GM23338 (cell line): ENCODE data around the gene CTNNA1.

Experiments used
- CREB1 ChIP-seq: fragments of 250-450 bp; sonication (Bioruptor Pico); IDR thresholded peaks from 2 replicates; pipeline ENCODE4 v1.5.0; 2020; ENCODE audit warnings: low read depth, mild to moderate bottlenecking, moderate library complexity
- CTCF ChIP-seq, 2 experiments: fragments of 200-600 bp in 1 of 2; sonication (generic) in 1 of 2; conservative IDR thresholded peaks; 2 replicates each; pipeline versions ENCODE4 v1.5.1 to v1.6.1; 2016 to 2017; ENCODE audit warnings: antibody characterized with exemption in 2 of 2, low read depth in 2 of 2, mild to moderate bottlenecking in 2 of 2, moderate library complexity in 1 of 2
- EZH2 ChIP-seq: fragments of 200-600 bp; sonication (generic); IDR thresholded peaks from one replicate; pipeline ENCODE4 v1.8.0; 2017; ENCODE audit warnings: antibody characterized with exemption, mild to moderate bottlenecking, low read depth; ENCODE audit not compliant: unreplicated experiment
- EZH2phosphoT487 ChIP-seq: fragments of 200-600 bp; sonication (generic); IDR thresholded peaks from one replicate; pipeline ENCODE4 v1.8.1; 2018; ENCODE audit warnings: antibody characterized with exemption; ENCODE audit not compliant: unreplicated experiment
- POLR2AphosphoS5 ChIP-seq: IDR thresholded peaks from 2 replicates; pipeline ENCODE4 v1.6.1; 2016; ENCODE audit warnings: antibody characterized with exemption, low read depth
- REST ChIP-seq: IDR thresholded peaks from one replicate; pipeline ENCODE4 v1.6.1; 2018; ENCODE audit warnings: antibody characterized with exemption; ENCODE audit not compliant: unreplicated experiment
- STAT1 ChIP-seq: IDR thresholded peaks from one replicate; pipeline ENCODE4 v1.6.1; 2016; ENCODE audit warnings: antibody characterized with exemption; ENCODE audit not compliant: unreplicated experiment

- TF ChIP-seq POLR2AphosphoS5 (no peak), CTCF (conservative IDR thresholded peaks at IDR 0.05; ENCODE audit: low read depth in 2 of 2) (no peak), EZH2phosphoT487 (no peak), EZH2 (no peak), STAT1 (no peak), REST (no peak), CREB1 (no peak)
These were observed 28.6 kb upstream of the CTNNA1 start for GRCh38 chr5:138724470-138725146.
